Lower leg skin (tissue), 4 donors: ENCODE data around the gene FGF12. TPM values are rescaled to one million over a fixed set of nuclear protein-coding genes. Genes with fewer than 3 reads are reported as not detected.

ENCODE experiments used
- DNase-seq, 2 donors: peaks; one replicate each; pipeline ENCODE4 v3.0.0-alpha.2; 2019; ENCODE audit warnings: low spot score in 2 of 2
- H3K4me3 ChIP-seq: fragments of 200-600 bp; sonication (generic); 2 replicates; pipeline ENCODE4 v1.5.1; 2017; ENCODE audit warnings: mild to moderate bottlenecking, low read depth; ENCODE audit not compliant: poor library complexity, severe bottlenecking
- CTCF ChIP-seq, 3 donors: fragments of 450-650 bp; IDR thresholded peaks; one replicate each; pipeline ENCODE4 v1.5.1; 2016; ENCODE audit warnings: antibody characterized with exemption in 3 of 3, mild to moderate bottlenecking in 3 of 3, moderate library complexity in 2 of 3
- POLR2A ChIP-seq, 2 donors: fragments of 450-650 bp; IDR thresholded peaks; one replicate each; pipeline ENCODE4 v1.6.1; 2016 to 2017; ENCODE audit warnings: antibody characterized with exemption in 2 of 2, mild to moderate bottlenecking in 1 of 2, moderate library complexity in 1 of 2
- WGBS, 2 donors: methylation state at CpG; one replicate each; pipeline ENCODE4 v1.1.5; 2018; 5-methylcytosine and 5-hydroxymethylcytosine counted together
- intact Hi-C: fragments of 100-400 bp; cut with DNase I; formaldehyde crosslinking; loops from one replicate; pipeline ENCODE4 v1.15.0; 2023; ENCODE audit warnings: low total_unique reads
- total RNA-seq, 4 donors: library from RNA; depleted of rRNA; stranded (reverse); fragments of >200 nt; gene quantifications; one replicate each; pipeline ENCODE4 v1.1.0, GENCODE V29; 2016

Gene FGF12
- total RNA-seq, 4 donors from 2014 or later = 0.05 to 0.45 (median 0.19) TPM; not detected in 1

GRCh38 chr3:192482809-192483208, 244.5 kb downstream of the FGF12 start:
- H3K4me3 ChIP-seq = no peak overlapping the region
- 40 to 43% methylated on average over 2 of the region's 2 CpGs for WGBS, 2 donors
- intact Hi-C loops = no loop called here
- TF ChIP-seq CTCF (IDR thresholded peaks at IDR 0.05) = no peak
- no peak for TF ChIP-seq POLR2A (IDR thresholded peaks at IDR 0.05)
- DNase-seq = no peak

GRCh38 chr3:192482391-192482790, 244.9 kb downstream of the FGF12 start:
- WGBS, 2 donors = 62 to 72% methylated on average over 7 of the region's 7 CpGs
- no peak overlapping the region for H3K4me3 ChIP-seq

GRCh38 chr3:192481638-192482037, 245.7 kb downstream of the FGF12 start:
- TF ChIP-seq POLR2A (IDR thresholded peaks at IDR 0.05) (no peak), CTCF (IDR thresholded peaks at IDR 0.05) (no peak)
- 52 to 55% methylated on average over 5 of the region's 5 CpGs for WGBS, 2 donors
- H3K4me3 ChIP-seq = no peak overlapping the region
- intact Hi-C loops = no loop called here
- DNase-seq = no peak

More at GRCh38 chr3:192482391-192482790, 244.9 kb downstream of the FGF12 start:
- DNase-seq = no peak
- intact Hi-C loops = no loop called here
- TF ChIP-seq CTCF (IDR thresholded peaks at IDR 0.05) (no peak), POLR2A (IDR thresholded peaks at IDR 0.05) (no peak)

GRCh38 chr3:192467230-192468140, 259.9 kb downstream of the FGF12 start:
- intact Hi-C loops = no loop called here
- TF ChIP-seq CTCF (IDR thresholded peaks at IDR 0.05) = peak in 1 of 3 donors; percentile 34
- no peak for TF ChIP-seq POLR2A (IDR thresholded peaks at IDR 0.05)
- 33% methylated on average over 13 of the region's 13 CpGs for WGBS, 2 donors
- peak in 1 of 2 donors; percentile 20 for DNase-seq
- H3K4me3 ChIP-seq = no peak overlapping the region

GRCh38 chr3:192449036-192449435, 278.3 kb downstream of the FGF12 start:
- 66 to 78% methylated on average over 4 of the region's 4 CpGs for WGBS, 2 donors
- no peak for DNase-seq
- TF ChIP-seq POLR2A (IDR thresholded peaks at IDR 0.05) = no peak
- TF ChIP-seq CTCF (IDR thresholded peaks at IDR 0.05) = no peak
- intact Hi-C loops = no loop called here
- H3K4me3 ChIP-seq = no peak overlapping the region
